GM21447 (cell line): ENCODE measurements around the gene VIPR1.

Experiments
- ATAC-seq: cut with Tn5 transposase; IDR thresholded peaks from one replicate; pipeline ENCODE4 v1.9.1; 2021; ENCODE audit not compliant: unreplicated experiment

Gene VIPR1

GRCh38 chr3:42509111-42509510 lies 6.7 kb downstream of the VIPR1 start:
- no peak for ATAC-seq

DNA sequence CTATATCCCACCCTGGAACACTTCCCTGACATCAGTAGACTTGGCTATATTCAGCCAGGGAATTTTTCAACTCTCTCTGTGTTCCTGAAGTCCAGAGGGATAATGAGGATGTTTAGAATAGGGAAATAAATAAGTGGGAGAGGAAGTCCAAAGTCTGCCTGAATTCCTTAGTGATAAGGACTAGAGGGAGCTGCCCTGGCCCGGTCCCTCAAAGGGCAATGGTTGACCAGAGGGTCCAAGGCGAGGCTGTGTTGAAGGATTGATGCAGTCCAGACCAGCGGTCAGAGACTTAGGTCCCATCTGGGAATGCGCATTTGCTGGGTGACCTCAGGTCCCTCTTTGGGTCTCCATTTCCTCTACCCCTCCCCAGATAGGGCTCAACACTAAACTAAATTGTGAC lies 7.9 kb downstream of the VIPR1 start:
- ATAC-seq = no peak

DNA sequence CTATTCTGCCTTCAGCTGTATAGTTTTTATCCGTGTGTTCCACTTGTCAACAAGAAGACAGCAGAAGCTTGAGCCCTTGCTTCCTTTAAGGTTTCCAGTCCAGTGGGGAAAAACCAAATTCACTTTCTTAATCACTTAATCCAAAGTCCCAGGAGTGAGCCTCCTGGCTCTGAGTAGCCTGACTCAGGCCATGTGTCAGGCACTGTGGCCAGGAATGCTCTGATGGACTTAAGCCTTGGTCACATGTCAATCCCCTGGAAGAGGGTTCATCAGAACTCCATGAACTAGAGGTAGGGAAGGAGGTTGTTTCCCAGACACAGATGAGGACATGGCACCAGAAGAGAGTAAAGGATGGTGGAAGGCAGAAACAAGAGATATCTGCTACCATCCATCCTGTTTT lies 8.8 kb downstream of the VIPR1 start:
- no peak for ATAC-seq

- no peak for ATAC-seq
Observed at GRCh38 chr3:42511736-42512135, 9.3 kb downstream of the VIPR1 start.

- ATAC-seq = no peak
Observed at GRCh38 chr3:42513121-42513520, 10.7 kb downstream of the VIPR1 start.

DNA sequence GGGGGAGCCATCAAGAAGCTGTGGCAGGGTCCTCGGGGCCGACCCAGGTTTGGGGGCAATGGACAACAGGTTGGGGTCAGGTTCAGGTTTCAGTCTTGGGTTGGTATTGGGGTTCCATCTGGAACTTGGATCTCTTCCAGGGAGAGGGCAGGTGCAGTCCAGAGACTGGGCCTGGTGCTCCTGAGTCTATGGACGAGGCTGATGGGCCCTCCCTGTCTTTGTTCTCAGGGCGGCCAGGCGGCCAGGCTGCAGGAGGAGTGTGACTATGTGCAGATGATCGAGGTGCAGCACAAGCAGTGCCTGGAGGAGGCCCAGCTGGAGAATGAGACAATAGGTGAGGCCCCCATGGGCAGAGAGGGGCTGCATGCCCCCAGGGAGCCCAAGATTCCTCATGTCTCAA lies 11.1 kb downstream of the VIPR1 start:
- no peak for ATAC-seq

DNA sequence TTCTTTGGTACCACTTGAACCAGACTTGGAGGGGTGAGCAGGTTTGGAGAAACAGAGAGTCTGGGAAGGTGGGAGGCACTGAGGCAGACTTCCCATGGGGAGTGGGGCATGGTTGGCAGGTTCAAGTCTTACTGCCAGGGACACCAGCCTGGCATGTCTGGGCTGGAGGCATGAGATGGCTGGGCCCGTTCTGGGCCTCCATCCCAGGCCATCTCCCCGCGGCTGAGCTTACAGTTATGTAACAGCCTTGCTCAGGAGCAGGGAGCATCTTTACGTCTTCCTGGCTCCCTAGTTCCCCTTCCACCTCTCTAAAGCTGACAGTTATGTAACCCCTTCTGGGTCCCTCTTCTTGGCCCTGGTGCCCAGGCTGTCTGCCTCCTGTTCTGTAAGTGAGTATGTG lies 12.4 kb downstream of the VIPR1 start:
- ATAC-seq = no peak

- ATAC-seq = no peak
Observed at GRCh38 chr3:42515391-42515916, 13.0 kb downstream of the VIPR1 start.

GRCh38 chr3:42515976-42516375 lies 13.5 kb downstream of the VIPR1 start:
- ATAC-seq = no peak

- no peak for ATAC-seq
Observed at GRCh38 chr3:42516443-42516842, 14.0 kb downstream of the VIPR1 start.

GRCh38 chr3:42517117-42517516 lies 14.7 kb downstream of the VIPR1 start:
- ATAC-seq = no peak

GRCh38 chr3:42518800-42519567 lies 16.5 kb downstream of the VIPR1 start:
- ATAC-seq = no peak

DNA sequence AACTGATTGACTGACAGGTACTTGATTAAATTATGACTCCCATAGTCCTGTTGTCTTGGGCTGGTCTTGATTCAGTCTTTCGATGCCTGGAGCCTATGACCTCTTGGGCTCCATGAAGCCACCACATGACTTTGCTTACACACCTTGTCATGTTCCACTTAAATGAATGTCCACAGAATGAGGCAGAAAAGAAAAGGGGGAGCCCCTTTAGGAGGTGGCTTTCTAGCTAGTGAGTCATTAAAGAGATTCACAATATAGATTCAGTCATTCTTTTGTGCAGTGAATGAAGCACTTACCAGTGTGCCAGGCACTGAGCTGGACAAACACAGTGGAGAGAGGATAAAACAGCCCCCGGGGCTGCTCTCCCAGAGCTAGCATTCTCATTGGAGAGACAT lies 17.1 kb downstream of the VIPR1 start:
- ATAC-seq = no peak

DNA sequence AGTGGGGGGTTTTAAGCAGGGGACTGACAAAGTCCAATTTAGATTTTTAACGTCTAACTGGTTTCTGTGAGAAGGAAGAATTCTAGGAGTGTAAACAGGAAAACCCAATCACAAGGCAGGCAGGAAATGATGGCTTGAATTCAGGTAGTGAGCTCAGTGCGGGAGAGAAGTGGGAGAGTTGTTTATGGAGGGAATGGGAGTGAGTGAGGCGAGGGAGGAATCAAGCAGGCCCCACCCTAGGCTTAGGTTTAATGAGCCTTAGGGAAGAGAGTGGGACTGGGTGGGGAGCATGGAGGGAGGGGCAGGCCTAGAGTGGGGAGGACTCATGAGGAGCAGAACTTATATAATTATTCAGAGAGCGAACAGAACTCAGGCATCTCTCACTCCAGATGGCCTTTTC lies 17.9 kb downstream of the VIPR1 start:
- no peak for ATAC-seq

DNA sequence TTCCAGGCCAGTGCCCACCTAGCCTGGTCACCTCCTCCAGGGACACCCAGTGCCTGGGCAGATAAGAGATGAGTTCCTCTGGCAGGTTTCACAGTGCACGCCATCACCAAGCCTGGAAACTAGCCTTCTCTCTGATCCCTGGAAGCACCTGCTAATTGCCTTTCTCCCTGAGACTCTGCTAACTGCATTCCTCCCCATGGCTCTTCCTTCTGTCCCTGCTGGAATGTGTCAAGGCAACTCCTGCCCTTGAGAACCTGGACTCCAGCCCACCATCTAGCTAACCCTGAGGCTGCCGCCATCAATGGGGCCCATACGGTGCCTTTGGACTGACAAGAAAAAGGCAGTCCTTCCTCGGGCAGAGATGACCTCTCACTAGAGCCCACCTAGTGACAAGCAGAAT lies 18.5 kb downstream of the VIPR1 start:
- ATAC-seq = no peak

- ATAC-seq = no peak
Observed at GRCh38 chr3:42524751-42525150, 22.3 kb downstream of the VIPR1 start.

GRCh38 chr3:42525212-42525611 lies 22.8 kb downstream of the VIPR1 start:
- ATAC-seq = no peak

DNA sequence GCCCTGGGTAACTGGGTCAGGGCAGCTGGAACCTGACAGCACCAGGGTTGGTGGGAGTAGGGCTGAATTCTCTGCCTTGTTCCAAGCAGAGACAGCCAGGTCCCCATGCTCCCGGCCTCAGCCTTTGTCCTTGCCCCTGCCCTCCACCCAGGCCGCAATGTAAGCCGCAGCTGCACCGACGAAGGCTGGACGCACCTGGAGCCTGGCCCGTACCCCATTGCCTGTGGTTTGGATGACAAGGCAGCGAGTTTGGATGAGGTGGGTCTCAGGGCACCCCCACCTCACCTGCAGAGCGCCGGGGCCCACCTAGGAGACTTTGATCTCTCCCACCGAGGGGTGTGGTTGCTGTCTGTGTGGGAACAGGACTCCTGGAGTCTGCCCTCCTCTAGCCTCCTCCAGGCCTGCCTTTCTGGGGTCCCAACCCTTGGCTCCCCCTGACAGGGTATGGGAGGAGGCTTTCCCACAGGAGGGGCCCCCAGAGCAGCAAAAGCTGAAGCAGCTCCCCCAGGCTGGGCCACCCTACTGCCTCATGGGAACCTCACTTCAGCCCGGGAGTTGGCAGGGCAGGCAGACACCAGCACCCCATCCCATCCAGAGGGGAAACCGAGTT lies 23.4 kb downstream of the VIPR1 start:
- no peak for ATAC-seq

- ATAC-seq = no peak
Observed at GRCh38 chr3:42526616-42527367, 24.3 kb downstream of the VIPR1 start.

DNA sequence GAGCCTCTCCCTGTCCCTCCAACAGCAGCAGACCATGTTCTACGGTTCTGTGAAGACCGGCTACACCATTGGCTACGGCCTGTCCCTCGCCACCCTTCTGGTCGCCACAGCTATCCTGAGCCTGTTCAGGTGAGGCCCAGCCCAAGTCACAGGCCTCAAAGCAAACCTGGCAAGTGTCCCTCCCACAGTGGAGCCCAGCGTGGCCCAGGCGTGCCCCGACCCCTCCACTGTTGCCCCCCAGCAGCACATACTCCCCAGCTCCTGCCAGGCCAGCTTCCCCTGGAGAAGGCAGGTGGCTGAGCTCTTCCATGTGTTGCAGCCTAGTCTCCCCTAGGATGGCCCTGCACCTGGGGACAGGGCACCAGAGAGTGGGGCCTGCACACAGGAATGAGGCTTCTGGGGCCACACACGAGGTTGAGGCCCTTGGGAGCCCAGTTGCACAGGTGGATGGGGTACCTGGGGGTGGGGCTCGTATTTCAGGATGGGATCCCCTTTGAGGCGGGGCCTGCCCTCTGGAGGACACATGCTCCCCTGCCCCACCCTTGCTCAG lies 25.0 kb downstream of the VIPR1 start:
- ATAC-seq = no peak

GRCh38 chr3:42529468-42529867 lies 27.0 kb downstream of the VIPR1 start:
- no peak for ATAC-seq

DNA sequence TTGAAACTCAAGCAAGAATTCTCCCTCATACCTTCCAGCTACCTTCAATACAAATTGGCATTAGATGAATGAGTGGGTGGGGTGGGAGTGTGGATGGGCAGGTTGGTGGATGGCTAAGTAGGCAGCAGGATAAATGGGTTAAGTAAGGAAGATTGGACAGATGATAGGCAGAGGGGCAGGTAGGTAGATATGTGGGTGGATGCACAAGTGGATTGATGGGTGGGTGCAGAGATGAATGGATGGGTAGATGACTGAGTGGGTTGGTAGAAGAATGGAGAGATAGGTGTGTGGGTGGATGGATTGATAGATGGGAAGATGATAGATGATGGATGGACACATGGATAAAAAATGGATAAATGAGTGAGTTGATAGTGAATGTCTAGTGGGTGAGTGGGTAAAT lies 27.6 kb downstream of the VIPR1 start:
- ATAC-seq = no peak
